PC-3 (cell line): Measurements from ENCODE around the gene PLXDC1. TPM values are rescaled to one million over a fixed set of nuclear protein-coding genes. Genes with fewer than 3 reads are reported as not detected.

Experiments used
- ATAC-seq: fragments of 200-7000 bp; cut with Tn5 transposase; 2 replicates; pipeline ENCODE4 v1.9.1; 2020; ENCODE audit warnings: mild to moderate bottlenecking, moderate library complexity
- BruUV-seq: library from RNA; stranded (reverse); fragments of 400-500 nt; replicated peaks from 2 replicates; lab custom pipeline; 2021; lab: Mats Ljungman, UMichigan
- CTCF ChIA-PET: fragments of 300-600 bp; sonication (Branson Sonifier 250); formaldehyde crosslinking; loops from one replicate; lab custom pipeline; 2022; ENCODE audit warnings: antibody characterized with exemption; lab: Charles Lee
- POLR2A ChIA-PET: fragments of 300-600 bp; sonication (Branson Sonifier 250); formaldehyde crosslinking; loops from one replicate; lab custom pipeline; 2022; ENCODE audit warnings: antibody characterized with exemption; ENCODE audit not compliant: unreplicated experiment; lab: Charles Lee
- DNase-seq: peaks from one replicate; pipeline ENCODE4 v3.0.0-alpha.2; 2015
- H2AFZ ChIP-seq: fragments of 300-600 bp; sonication (generic); 2 replicates; pipeline ENCODE4 v1.6.0; 2016; ENCODE audit warnings: antibody characterized with exemption, low read length
- H3F3A ChIP-seq: fragments of 300-600 bp; sonication (generic); one replicate; pipeline ENCODE4 v1.6.0; 2017; ENCODE audit warnings: antibody characterized with exemption, low read length, control low read depth, mild to moderate bottlenecking; ENCODE audit not compliant: unreplicated experiment
- H3K27ac ChIP-seq: fragments of 300-600 bp; sonication (generic); 2 replicates; pipeline ENCODE4 v1.5.1; 2016; ENCODE audit warnings: mild to moderate bottlenecking, low read length
- H3K27me3 ChIP-seq: fragments of 300-600 bp; sonication (generic); 2 replicates; pipeline ENCODE4 v1.6.1; 2016; ENCODE audit warnings: low read length, mixed read lengths
- H3K36me3 ChIP-seq: fragments of 300-600 bp; sonication (generic); 2 replicates; pipeline ENCODE4 v1.6.1; 2016; ENCODE audit warnings: low read depth, mixed run types, low read length, mixed read lengths
- H3K4me1 ChIP-seq: fragments of 300-600 bp; sonication (generic); 2 replicates; pipeline ENCODE4 v1.5.1; 2016; ENCODE audit warnings: low read length; ENCODE audit not compliant: insufficient read depth
- H3K4me2 ChIP-seq: fragments of 300-600 bp; sonication (generic); 2 replicates; pipeline ENCODE4 v1.6.0; 2016; ENCODE audit warnings: low read length
- H3K4me3 ChIP-seq: fragments of 300-600 bp; sonication (generic); 2 replicates; pipeline ENCODE4 v1.5.1; 2016; ENCODE audit warnings: mild to moderate bottlenecking, low read length, mixed read lengths
- H3K79me2 ChIP-seq: fragments of 300-600 bp; sonication (generic); 2 replicates; pipeline ENCODE4 v1.6.1; 2017; ENCODE audit warnings: low read length, mixed read lengths
- H3K9ac ChIP-seq: fragments of 300-600 bp; sonication (generic); 2 replicates; pipeline ENCODE4 v1.6.0; 2016; ENCODE audit warnings: mild to moderate bottlenecking, low read length
- H3K9me2 ChIP-seq: fragments of 300-600 bp; sonication (generic); replicated peaks from 2 replicates; pipeline ENCODE4 v1.6.1; 2016; ENCODE audit warnings: mixed run types, low read length, mixed read lengths
- H3K9me3 ChIP-seq: fragments of 300-600 bp; sonication (generic); 2 replicates; pipeline ENCODE4 v1.6.1; 2016; ENCODE audit warnings: low read length, mixed read lengths
- H4K20me1 ChIP-seq: fragments of 300-600 bp; sonication (generic); 2 replicates; pipeline ENCODE4 v1.6.1; 2016; ENCODE audit warnings: low read length, mixed read lengths
- CTCF ChIP-seq: fragments of 300-600 bp; sonication (generic); conservative IDR thresholded peaks from 2 replicates; pipeline ENCODE4 v1.5.1; 2017; ENCODE audit warnings: antibody characterized with exemption, low read depth, mild to moderate bottlenecking, low read length
- EZH2 ChIP-seq: fragments of 300-600 bp; sonication (generic); IDR thresholded peaks from one replicate; pipeline ENCODE4 v1.6.1; 2017; ENCODE audit warnings: antibody characterized with exemption, mild to moderate bottlenecking, low read length; ENCODE audit not compliant: unreplicated experiment
- EZH2phosphoT487 ChIP-seq: fragments of 300-600 bp; sonication (generic); IDR thresholded peaks from 2 replicates; pipeline ENCODE4 v1.6.1; 2018; ENCODE audit warnings: mild to moderate bottlenecking, antibody characterized with exemption, low read length, borderline replicate concordance
- intact Hi-C: fragments of 100-400 bp; cut with micrococcal nuclease; formaldehyde crosslinking; loops from 2 replicates; pipeline ENCODE4 v1.9.0; 2023
- total RNA-seq: library from RNA; depleted of rRNA; stranded (reverse); fragments of >200 nt; gene quantifications from 2 replicates; pipeline ENCODE4 v1.2.3, GENCODE V29; 2014

PLXDC1 gene
- total RNA-seq, 1 experiment from 2014 or later: not detected

GRCh38 chr17:39143552-39144093 is 7.8 kb downstream of the PLXDC1 start:
- DNase-seq (no peak), ATAC-seq (no peak)
- Histone ChIP-seq H3K4me2 (no peak overlapping the region), H3K9me2 (no peaks in the 10 kb centered on the region), H3K9me3 (no peaks in the 10 kb centered on the region), H3K4me3 (no peak overlapping the region), H3F3A (no peaks in the 10 kb centered on the region), H3K9ac (no peak overlapping the region), H3K4me1 (peaks cover 9% of the 10 kb centered on the region; the same call in 1 of the 2 replicates), H4K20me1 (no peaks in the 10 kb centered on the region), H3K27me3 (no peaks in the 10 kb centered on the region), H2AFZ (no peak overlapping the region), H3K27ac (no peak overlapping the region), H3K36me3 (no peaks in the 10 kb centered on the region), H3K79me2 (no peaks in the 10 kb centered on the region)
- TF ChIP-seq CTCF (no peak), EZH2phosphoT487 (no peak)
- ChIA-PET CTCF (no interaction called here), POLR2A (no interaction called here)
- intact Hi-C loops: no loop called here
- no TSS peak for BruUV-seq

- intact Hi-C loops: no loop called here
- H3K79me2 ChIP-seq: no peaks in the 10 kb centered on the region
- ChIA-PET POLR2A (no interaction called here), CTCF (no interaction called here)
- peaks cover 9% of the 10 kb centered on the region; the same call in 1 of the 2 replicates for H3K4me1 ChIP-seq
- TF ChIP-seq CTCF (no peak), EZH2phosphoT487 (no peak), EZH2 (no peak)
- H4K20me1 ChIP-seq: no peaks in the 10 kb centered on the region
- H3K27me3 ChIP-seq: no peaks in the 10 kb centered on the region
- H3K4me2 ChIP-seq: no peak overlapping the region
- no peak overlapping the region for H3K27ac ChIP-seq
- H3K4me3 ChIP-seq: no peak overlapping the region
- no TSS peak for BruUV-seq
- H3K36me3 ChIP-seq: no peaks in the 10 kb centered on the region
- ATAC-seq (no peak), DNase-seq (no peak)
- H3K9me2 ChIP-seq: no peaks in the 10 kb centered on the region
- H3K9ac ChIP-seq: no peak overlapping the region
- no peaks in the 10 kb centered on the region for H3F3A ChIP-seq
- no peaks in the 10 kb centered on the region for H3K9me3 ChIP-seq
- H2AFZ ChIP-seq: no peak overlapping the region
Measured at GRCh38 chr17:39141915-39142664, 9.3 kb downstream of the PLXDC1 start.

GRCh38 chr17:39141294-39141693 is 10.1 kb downstream of the PLXDC1 start:
- no TSS peak for BruUV-seq
- no peaks in the 10 kb centered on the region for H3K27me3 ChIP-seq
- peaks cover 9% of the 10 kb centered on the region; the same call in 1 of the 2 replicates for H3K4me1 ChIP-seq
- DNase-seq: no peak
- H3F3A ChIP-seq: no peaks in the 10 kb centered on the region
- H3K27ac ChIP-seq: no peak overlapping the region
- no peaks in the 10 kb centered on the region for H3K36me3 ChIP-seq
- H3K9ac ChIP-seq: no peak overlapping the region
- no peaks in the 10 kb centered on the region for H3K9me3 ChIP-seq
- intact Hi-C loops: no loop called here
- no peaks in the 10 kb centered on the region for H4K20me1 ChIP-seq
- no peaks in the 10 kb centered on the region for H3K79me2 ChIP-seq
- no peak overlapping the region for H3K4me3 ChIP-seq
- ChIA-PET POLR2A (no interaction called here), CTCF (no interaction called here)
- ATAC-seq: no peak
- no peaks in the 10 kb centered on the region for H3K9me2 ChIP-seq
- no peak overlapping the region for H3K4me2 ChIP-seq
- no peak for TF ChIP-seq EZH2phosphoT487
- no peak for TF ChIP-seq EZH2
- TF ChIP-seq CTCF: no peak
- no peak overlapping the region for H2AFZ ChIP-seq
